AG04449 (cell line): ENCODE data around the gene SDC4.

ENCODE experiments used
- CTCF ChIA-PET: fragments of 350-600 bp; formaldehyde crosslinking; extraction: SDS; loops from one replicate; lab custom pipeline; 2021; ENCODE audit warnings: antibody characterized with exemption; lab: Yijun Ruan, JAX
- POLR2A ChIA-PET: fragments of 400-600, 350-600 bp; formaldehyde crosslinking; extraction: SDS; loops from one replicate; lab custom pipeline; 2020; ENCODE audit warnings: antibody characterized with exemption, inconsistent platforms; lab: Yijun Ruan, JAX
- DNase-seq: peaks from one replicate; pipeline ENCODE4 v3.0.0-alpha.2; 2010; ENCODE audit warnings: low read depth, low spot score
- H3K4me3 ChIP-seq: 2 replicates; pipeline ENCODE4 v1.5.1; 2011; ENCODE audit warnings: low read depth, mild to moderate bottlenecking, control low read depth, low read length
- CTCF ChIP-seq: IDR thresholded peaks from one replicate; pipeline ENCODE4 v1.5.1; 2011; ENCODE audit warnings: mild to moderate bottlenecking, moderate library complexity, low read length, control low read depth, inconsistent platforms; ENCODE audit not compliant: insufficient read depth; ENCODE audit errors: missing control alignments

The SDC4 gene

GRCh38 chr20:45306431-45306982 is 41.7 kb downstream of the SDC4 start, which contains the start of gene RBPJL:
RBPJL (plus strand) TSS chr20:45306840; CDS start chr20:45306923, 83 bp downstream.
- POLR2A ChIA-PET = no interaction called here
- CTCF ChIA-PET = interaction anchor here (1.0 to 1.5 kb wide), 3 partner anchors 12 to 15 kb away, joined by 5 to 8 read pairs (median 5); no protein-coding TSS in a partner anchor
- no peak for DNase-seq
- TF ChIP-seq CTCF = peak; percentile 93
- no peak within 1 kb of the TSS for H3K4me3 ChIP-seq

GRCh38 chr20:45305262-45305661 is 43.0 kb downstream of the SDC4 start:
- ChIA-PET POLR2A (no interaction called here), CTCF (interaction anchor here (0.8 to 5.9 kb wide), 13 partner anchors 9 to 466 kb away, joined by 3 to 112 read pairs (median 3); partner anchors contain the start of gene SYS1)
- no peak for TF ChIP-seq CTCF
- no peak overlapping the region for H3K4me3 ChIP-seq
- no peak for DNase-seq

GRCh38 chr20:45304464-45304999 is 43.7 kb downstream of the SDC4 start:
- TF ChIP-seq CTCF = no peak
- POLR2A ChIA-PET = no interaction called here
- CTCF ChIA-PET = interaction anchor here (0.7 to 5.9 kb wide), 9 partner anchors 8 to 466 kb away, joined by 3 to 112 read pairs (median 6); no protein-coding TSS in a partner anchor
- no peak overlapping the region for H3K4me3 ChIP-seq
- no peak for DNase-seq

- TF ChIP-seq CTCF = no peak
- ChIA-PET POLR2A (no interaction called here), CTCF (interaction anchor here (0.7 to 5.9 kb wide), 8 partner anchors 9 to 467 kb away, joined by 3 to 112 read pairs (median 6); no protein-coding TSS in a partner anchor)
- DNase-seq = no peak
- no peak overlapping the region for H3K4me3 ChIP-seq
Observed at GRCh38 chr20:45303586-45304463, 44.4 kb downstream of the SDC4 start.

GRCh38 chr20:45301824-45302271 is 46.4 kb downstream of the SDC4 start:
- POLR2A ChIA-PET = no interaction called here
- DNase-seq = no peak
- CTCF ChIA-PET = interaction anchor here (0.6 to 5.9 kb wide), 7 partner anchors 9 to 554 kb away, joined by 3 to 112 read pairs (median 5); no protein-coding TSS in a partner anchor

More at GRCh38 chr20:45301824-45302271, 46.4 kb downstream of the SDC4 start:
- no peak overlapping the region for H3K4me3 ChIP-seq
- no peak for TF ChIP-seq CTCF
